Activated naive CD4-positive, alpha-beta T cell treated with anti-CD3 and anti-CD28 coated beads, Interleukin-2, amount 50 U/mL, for 16 hours (primary cell): ENCODE results near the gene TSKS.

Source experiments
- DNase-seq: peaks from one replicate; pipeline ENCODE4 v3.0.0-alpha.2; 2020

The TSKS gene, protein sequence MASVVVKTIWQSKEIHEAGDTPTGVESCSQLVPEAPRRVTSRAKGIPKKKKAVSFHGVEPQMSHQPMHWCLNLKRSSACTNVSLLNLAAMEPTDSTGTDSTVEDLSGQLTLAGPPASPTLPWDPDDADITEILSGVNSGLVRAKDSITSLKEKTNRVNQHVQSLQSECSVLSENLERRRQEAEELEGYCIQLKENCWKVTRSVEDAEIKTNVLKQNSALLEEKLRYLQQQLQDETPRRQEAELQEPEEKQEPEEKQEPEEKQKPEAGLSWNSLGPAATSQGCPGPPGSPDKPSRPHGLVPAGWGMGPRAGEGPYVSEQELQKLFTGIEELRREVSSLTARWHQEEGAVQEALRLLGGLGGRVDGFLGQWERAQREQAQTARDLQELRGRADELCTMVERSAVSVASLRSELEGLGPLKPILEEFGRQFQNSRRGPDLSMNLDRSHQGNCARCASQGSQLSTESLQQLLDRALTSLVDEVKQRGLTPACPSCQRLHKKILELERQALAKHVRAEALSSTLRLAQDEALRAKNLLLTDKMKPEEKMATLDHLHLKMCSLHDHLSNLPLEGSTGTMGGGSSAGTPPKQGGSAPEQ

DNA sequence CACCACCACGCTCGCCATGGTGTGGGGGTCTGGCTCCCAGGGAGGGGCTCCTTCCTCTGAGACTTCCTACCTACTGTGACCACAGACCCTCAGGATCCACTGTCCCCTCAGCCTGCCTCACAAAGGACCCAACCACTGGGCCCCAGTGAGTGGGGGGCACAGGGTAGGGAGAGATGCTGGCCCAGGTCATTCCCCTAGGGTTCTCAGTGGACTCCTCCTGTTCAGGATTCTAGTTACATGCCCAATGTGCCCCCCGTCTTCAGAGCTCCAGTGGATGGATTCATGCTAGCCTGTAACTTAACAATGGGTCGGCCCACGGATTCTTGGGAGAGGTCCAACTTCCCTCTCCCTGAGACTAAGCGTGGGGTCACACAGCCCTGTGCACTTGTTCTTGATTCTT is at the start of gene TSKS:
Gene TSKS (minus strand): TSS at position 77 of the 400 bp plus-strand sequence. CDS start 59 bp downstream, at position 18.
- DNase-seq = no peak

DNA sequence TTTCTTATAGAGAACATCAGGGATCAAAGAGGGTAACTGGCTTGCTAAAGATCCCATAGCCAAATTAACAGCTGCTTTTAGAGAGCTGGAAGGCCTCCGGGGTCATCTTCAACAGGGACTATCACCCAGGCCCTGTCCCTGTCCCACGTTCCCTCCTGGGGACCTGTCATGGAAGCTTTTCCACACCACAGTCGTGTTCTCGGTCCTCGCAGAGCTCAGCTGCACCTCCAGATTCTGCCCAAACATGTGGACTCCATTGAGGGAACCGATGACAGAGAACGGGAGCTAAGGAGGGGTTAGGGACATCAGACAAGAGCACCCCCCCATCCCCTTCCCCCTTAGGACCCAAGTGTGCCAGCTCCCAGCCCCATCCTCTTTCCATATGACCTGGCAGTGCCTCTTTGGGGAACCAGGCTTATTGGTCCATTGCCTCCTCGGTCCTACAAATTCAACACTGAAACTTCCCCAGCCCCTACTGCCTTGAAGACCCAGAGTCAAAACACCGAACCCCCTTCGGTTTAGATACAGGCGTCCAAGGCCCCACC is 49.4 kb upstream of the TSKS start:
- DNase-seq = no peak

DNA sequence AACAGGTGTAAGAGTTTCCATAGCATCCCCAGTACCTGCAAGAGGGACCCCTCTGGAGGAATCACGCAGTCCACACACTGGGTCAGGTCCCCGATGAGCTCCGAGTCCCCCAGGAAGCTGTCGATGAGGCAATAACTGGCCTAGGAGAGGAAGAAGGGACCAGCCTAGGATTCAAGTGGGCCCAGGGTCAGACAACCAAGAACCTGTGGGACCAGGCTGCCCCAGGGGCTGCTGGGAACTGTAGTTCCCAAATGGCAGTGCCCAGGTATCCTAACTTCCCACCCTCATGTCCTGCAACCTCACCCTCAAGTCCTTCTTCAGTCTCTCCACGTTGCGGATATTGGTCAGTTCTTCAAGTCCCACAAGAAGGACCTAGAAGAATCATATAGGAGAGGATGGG is 48.2 kb upstream of the TSKS start:
- no peak for DNase-seq

DNA sequence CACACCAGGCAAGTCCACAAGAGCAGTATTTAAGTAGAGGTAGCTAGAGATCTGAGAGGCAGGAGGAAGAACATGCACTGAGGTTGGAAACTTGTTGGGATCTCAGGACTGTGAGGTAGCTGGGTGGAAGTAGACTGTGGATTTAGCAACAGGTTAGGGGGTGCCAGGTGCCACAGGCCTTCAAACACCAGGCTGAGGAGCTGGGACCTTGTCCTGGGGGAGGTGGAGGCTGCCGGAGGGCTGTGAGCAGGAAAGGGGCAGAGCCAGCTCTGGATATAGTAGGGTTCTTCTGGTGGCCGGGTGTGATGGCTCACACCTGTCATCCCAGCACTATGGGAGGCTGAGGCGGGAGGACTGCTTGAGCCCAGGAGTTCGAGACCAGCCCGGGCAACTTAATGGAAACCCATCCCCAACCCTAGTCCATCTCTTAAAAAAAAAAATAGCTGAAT is 46.9 kb upstream of the TSKS start:
- DNase-seq = no peak

DNA sequence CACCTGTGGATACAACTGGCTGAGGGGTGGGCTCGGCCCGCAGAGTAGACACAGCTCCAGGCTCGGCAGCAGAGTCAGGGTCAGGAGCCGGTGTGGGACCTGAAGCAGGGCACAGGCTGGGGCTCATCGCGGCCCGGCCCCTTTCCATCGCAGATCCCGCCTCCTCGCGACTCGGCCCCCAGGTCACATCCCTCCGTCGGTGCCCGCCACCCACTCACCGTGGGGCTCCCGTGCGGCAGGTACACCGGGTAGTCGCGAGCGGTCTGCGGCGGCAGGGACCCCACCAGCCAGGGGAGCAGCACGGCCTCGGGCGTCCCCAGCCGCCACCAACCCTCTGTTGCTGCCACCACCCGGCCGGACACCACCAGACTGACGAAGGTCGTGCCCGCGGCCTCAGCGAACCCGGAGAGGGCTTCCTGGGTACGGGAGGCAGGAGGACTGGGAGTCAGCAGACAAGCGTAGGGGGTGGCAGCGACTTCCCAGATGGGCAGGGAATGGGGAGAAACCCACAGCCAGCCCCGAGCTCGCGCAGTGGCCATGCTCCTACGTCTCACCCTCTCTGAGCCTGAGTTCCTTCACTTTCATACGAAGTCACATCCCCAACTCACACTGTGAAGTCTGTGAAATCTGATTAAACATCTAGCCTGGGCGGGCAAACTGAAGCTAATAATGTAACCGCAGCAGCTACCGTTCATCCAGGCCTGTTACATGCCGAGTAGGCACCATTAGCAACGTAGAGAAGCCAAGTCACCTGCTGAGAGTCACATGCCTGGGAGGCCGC is 46.2 kb upstream of the TSKS start:
- peak; percentile 53 for DNase-seq

DNA sequence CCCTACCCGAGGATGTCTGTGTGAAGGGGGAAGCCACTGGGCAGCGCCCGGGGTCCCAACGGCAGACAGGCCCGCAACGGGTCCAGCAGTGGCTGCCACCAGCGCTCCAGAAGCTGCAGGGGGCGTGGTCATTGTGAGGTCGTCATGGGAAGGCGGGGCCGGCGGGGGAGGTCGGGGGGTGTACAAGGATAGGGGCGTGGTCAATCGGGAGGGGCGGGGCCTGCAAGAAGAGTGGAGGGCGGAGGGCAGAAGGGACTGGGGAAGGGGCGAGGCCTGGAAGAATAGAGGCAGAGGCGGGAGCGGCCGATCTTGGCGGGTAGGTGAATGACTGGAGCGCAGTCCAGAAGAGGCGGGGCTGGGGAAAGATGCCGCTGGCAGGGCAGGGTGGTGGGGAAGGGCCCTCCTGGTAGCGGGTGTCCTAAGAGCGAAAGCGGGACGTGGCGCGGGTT is 45.6 kb upstream of the TSKS start:
- DNase-seq = peak; percentile 84

DNA sequence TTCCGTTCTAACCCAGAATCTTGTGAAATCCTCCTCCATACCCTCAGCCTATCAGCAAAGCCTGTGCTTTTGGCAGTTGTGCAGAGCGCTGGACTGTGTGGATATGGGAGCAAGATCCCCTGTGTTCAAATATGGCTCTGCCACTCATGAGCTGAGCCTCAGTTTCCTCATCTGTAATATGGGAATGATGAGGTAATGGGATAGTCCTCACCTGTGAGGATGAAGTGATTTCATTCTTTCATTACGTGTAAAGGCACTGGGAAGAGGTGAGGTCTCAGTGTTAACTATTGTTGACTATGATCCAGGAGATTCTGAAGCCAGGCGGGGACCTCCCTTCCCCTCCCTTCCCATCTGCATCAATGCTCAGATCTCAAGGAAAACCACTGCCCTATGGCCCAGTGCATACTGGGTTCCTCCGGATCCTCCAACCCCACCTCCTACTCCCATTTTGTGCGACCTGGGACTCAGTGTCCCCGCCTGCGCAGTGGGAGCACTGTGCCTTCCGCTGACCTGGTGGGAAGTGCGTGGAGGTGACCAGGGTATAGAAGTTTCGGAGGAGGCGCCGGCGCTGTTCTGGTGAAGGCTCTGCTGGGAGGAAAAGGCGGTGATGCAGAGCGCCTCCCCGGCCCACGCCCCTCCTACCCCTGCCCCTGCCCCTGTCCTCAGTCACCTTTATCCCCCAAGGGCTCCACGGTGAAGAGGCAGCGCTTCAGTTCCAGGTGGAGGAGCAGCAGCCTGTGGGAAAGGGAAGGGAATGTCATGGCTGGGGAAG is 45.0 kb upstream of the TSKS start:
- no peak for DNase-seq

DNA sequence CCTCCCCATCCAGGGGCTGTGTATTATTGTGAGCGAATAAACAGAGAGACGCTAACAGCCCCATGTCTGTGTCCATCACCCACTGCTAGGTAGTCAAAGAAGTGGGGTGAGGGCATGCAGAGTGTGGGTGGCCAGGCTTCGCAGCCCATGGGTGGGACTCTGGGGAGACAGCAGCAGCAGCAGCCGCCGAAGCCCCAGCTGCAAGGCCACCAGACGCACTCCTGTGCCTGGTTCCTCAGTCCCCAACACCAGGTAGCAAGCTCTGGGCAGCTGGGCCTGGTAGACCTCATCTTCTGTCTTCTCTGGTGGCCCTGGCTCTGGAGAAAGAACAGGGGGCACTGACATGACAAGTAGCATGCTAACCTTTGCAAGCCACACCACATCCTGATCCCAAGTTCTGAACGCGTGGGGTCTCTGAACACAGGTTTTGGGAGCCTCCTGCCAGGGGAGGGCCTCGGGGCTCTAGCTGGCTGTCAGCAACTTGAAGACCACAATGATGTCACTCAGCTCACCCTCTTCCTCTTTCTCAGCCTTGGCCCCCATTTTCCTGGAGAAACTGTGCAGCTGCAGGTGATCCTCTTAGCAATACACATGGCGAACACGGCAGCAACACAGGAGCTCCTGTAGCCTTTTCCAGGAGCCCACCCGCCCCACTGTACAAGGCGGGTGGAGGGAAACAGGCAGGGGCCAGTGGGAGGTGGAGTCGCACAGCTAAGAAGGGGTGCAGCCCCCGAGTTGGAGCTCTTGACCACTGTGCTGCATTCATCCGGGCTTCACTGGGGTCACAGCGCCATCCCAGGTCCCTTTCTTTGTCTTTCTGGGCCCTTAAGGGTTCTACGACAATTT is 44.2 kb upstream of the TSKS start:
- no peak for DNase-seq

DNA sequence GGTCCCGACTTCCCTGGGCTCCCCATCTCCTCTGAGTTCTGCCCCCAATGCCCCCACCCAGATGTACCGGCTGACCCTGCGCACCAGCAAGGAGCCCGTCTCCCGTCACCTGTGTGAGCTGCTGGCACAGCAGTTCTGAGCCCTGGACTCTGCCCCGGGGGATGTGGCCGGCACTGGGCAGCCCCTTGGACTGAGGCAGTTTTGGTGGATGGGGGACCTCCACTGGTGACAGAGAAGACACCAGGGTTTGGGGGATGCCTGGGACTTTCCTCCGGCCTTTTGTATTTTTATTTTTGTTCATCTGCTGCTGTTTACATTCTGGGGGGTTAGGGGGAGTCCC is 43.5 kb upstream of the TSKS start:
- no peak for DNase-seq

DNA sequence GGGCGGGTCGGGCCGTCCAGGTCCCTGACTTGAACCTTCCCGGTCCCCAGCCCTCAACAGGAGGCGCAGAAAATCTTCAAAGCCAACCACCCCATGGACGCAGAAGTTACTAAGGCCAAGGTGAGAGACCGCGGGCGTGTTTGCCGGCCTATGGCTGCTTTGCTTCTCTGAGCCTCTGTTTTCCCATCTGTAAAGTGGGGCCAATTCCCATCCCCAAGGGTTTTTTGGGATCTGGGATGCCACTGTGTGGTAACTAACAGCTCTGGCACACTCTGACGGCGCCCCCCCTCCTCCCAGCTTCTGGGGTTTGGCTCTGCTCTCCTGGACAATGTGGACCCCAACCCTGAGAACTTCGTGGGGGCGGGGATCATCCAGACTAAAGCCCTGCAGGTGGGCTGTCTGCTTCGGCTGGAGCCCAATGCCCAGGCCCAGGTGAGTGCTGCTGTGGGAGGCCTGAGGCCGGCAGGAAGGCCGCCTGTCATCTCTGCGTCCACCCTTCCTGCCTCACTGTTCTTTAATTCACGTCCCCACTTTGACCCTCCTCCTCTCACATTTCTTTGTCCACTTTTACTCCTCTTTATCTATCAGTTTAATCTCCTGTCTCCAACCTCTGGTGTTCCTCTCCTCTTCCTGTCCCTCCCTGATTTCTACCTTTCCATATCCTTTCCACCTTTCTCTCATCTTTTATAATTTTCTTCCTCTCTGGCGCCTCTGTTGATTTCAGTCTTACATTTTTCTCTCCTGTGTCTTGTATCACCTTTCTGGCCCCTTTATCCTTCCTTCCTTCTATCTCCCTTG is 42.9 kb upstream of the TSKS start:
- DNase-seq = no peak

DNA sequence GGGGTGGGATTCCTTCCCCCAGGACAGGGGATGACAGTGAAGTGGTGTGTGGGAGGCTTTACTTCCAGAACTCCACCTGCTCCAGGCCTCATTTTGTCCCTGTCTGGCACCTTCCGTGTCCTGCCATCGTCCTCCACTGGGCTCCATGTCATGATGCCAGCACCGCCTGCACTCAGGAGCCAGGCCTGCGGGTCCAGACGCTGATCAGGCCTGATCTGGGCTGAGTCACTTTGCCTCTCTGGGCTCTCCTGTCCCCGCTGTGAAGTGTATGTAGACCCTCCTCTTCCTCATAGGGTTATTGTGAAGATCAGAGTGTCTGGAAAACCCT is 40.4 kb upstream of the TSKS start:
- DNase-seq = no peak

DNA sequence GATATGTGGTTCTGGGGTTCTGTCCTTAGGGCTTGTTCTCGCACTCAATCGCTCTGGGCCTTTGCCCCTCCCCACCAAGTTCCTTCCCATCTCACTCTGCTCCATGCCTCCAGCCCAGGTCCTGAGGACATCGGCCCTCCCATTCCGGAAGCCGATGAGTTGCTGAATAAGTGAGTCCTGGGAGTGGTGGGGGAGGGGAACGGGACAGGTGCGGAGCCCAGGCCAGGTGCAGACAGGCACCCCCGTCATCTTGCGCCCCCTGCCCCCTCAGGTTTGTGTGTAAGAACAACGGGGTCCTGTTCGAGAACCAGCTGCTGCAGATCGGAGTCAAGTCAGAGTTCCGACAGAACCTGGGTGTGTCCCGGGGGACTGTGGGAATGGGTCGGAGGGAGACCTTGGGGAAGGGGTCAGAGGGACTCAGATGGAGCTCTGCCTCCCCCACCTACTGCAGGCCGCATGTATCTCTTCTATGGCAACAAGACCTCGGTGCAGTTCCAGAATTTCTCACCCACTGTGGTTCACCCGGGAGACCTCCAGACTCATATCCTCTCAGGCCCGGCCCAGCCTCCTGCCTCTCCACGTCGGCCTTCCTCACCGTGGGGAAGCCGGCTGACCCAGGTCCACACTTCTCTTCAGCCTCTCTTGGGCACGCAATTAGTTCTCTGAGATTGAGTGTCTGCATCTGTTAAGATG is 39.9 kb upstream of the TSKS start:
- no peak for DNase-seq

DNA sequence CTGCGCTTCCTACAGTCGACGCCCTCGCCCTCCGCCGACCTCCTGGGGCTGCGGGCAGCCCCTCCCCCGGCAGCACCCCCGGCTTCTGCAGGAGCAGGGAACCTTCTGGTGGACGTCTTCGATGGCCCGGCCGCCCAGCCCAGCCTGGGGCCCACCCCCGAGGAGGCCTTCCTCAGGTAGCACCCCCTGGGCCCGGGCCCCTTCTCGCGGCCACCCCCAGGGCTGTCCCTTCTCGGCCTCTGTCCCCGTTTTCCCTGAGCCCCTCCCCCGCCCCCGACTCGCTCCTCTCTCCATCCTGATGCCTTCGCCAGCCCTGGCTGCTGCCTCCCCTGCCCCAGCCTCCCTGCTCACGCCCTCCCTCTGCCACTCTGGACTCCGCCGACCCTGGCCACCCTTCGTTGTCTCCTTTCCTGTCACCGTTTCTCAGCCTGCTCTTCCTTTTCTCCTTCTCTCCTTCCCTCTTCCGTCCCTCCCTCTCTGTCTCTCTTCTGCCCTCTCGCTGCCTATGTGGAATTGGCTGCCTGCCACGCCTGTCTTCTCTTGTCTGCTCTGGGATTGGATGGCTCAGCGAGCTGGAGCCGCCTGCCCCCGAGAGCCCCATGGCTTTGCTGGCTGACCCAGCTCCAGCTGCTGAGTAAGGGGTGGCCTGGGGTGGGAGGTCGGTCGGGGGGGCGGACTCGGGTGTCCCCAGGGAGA is 39.0 kb upstream of the TSKS start:
- DNase-seq = no peak

DNA sequence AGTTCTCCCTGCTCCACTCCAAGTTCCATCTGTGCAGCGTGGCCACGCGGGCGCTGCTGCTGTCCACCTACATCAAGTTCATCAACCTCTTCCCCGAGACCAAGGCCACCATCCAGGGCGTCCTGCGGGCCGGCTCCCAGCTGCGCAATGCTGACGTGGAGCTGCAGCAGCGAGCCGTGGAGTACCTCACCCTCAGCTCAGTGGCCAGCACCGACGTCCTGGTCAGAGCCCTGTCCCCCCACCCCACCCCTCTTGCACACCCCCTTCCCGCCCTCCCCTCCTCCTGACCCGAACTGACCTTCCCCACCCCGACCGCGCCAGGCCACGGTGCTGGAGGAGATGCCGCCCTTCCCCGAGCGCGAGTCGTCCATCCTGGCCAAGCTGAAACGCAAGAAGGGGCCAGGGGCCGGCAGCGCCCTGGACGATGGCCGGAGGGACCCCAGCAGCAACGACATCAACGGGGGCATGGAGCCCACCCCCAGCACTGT is 38.3 kb upstream of the TSKS start:
- no peak for DNase-seq

DNA sequence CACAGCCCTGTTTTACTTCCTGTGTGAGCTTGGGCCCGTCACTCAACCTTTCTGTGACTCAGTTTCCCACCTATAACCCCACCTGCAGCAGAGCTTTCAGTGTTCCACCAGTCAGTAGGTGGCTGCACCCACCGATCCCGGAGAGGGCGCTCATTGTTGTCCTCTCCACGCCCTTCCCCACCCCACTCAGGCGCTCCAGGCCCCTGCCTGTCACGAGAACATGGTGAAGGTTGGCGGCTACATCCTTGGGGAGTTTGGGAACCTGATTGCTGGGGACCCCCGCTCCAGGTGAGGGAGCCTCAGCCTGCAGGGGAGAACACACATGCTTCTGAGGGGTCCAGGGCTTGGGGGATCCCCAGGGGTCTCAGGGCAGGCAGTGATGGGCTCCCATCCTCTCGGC is 37.7 kb upstream of the TSKS start:
- no peak for DNase-seq

DNA sequence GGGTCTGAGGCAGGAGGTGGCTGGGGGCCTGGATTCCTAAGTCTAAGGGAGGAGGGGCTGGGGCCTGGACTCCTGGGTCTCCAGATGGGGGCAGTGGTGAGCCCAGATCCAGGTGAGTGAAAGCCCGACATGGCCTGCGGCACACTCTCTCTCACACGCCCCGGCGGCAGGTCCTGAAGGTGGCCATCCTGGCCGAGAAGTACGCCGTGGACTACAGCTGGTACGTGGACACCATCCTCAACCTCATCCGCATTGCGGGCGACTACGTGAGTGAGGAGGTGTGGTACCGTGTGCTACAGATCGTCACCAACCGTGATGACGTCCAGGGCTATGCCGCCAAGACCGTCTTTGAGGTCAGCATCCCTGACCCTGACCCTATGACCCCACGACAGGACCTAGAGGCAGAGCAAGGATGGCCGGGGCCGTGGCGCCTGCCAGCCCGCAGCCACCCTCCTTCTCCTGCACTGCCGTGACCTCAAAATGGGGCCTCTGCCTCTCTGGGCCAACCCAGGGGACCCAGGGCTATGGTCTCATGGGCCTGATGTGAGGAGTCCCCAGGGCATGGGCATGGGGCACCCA is 36.8 kb upstream of the TSKS start:
- no peak for DNase-seq

DNA sequence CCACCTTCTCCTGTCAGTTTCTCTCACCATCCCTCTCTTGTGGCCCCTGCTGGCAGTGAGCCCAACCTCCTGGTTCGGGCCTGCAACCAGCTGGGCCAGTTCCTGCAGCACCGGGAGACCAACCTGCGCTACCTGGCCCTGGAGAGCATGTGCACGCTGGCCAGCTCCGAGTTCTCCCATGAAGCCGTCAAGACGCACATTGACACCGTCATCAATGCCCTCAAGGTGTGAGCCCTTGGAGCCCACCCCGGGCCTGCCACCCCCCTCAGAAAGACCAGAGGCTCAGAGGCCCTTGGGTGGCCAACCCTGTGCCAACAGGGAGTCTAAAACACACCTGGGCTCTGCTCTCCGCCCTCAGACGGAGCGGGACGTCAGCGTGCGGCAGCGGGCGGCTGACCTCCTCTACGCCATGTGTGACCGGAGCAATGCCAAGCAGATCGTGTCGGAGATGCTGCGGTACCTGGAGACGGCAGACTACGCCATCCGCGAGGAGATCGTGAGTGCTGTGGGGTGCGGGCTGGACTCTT is 36.2 kb upstream of the TSKS start:
- DNase-seq = no peak

DNA sequence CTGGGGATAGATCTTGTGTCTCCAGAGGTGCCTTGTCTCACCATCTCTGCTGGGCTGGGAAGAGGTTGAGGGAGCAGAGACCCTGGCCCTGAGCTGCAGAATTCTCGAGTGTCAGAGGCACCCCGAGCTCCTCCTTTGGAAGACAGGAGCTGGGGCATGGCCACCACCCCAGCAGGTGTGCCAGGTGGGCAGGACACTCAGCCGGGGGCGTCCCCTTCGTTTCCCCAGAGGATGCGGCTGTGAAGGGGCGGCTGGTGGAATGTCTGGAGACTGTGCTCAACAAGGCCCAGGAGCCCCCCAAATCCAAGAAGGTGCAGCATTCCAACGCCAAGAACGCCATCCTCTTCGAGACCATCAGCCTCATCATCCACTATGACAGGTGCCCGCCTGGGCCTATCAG is 35.5 kb upstream of the TSKS start:
- no peak for DNase-seq

DNA sequence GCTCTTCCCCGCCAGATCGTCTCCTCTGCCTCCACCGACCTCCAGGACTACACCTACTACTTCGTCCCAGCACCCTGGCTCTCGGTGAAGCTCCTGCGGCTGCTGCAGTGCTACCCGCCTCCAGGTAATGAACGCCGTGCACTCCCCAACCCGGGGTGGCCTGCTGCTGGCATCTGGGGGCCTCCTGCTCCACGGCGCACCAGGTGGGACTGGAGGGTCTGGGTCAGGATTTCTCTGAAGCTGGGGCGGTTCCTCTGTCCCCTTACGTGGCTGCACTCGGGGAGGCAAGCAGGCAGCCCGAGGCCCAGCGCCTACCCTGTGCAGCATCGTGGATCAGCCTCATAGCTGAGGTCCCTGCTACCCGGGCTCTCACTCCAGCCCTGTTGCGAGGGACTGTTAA is 32.5 kb upstream of the TSKS start:
- DNase-seq = no peak
